HepG2 (cell line): Measurements from ENCODE around the gene UXS1. TPM values are rescaled to one million over a fixed set of nuclear protein-coding genes. Genes with fewer than 3 reads are reported as not detected.

Source experiments
- ARID5B ChIP-seq: IDR thresholded peaks from 2 replicates; pipeline ENCODE4 v1.4.0; 2020; ENCODE audit warnings: mild to moderate bottlenecking, missing genetic modification reagents
- ARNTL ChIP-seq: sonication (generic); formaldehyde crosslinking; IDR thresholded peaks from 2 replicates; pipeline ENCODE4 v1.4.0; 2020; ENCODE audit warnings: mild to moderate bottlenecking, missing genetic modification reagents
- DMAP1 ChIP-seq: IDR thresholded peaks from 2 replicates; pipeline ENCODE4 v1.6.1; 2016
- ETS1 ChIP-seq: sonication (generic); formaldehyde crosslinking; IDR thresholded peaks from 2 replicates; pipeline ENCODE4 v1.4.0; 2020; ENCODE audit warnings: missing genetic modification reagents
- HMGXB4 ChIP-seq, 2 experiments: sonication (generic) in 1 of 2; formaldehyde crosslinking in 1 of 2; IDR thresholded peaks; 2 replicates each; pipeline versions ENCODE4 v1.4.0 to v1.6.1; 2018 to 2020; ENCODE audit warnings: missing genetic modification reagents in 2 of 2, borderline replicate concordance in 1 of 2, low read depth in 1 of 2, mild to moderate bottlenecking in 1 of 2, missing biosample characterization in 1 of 2
- KLF6 ChIP-seq: IDR thresholded peaks from 2 replicates; pipeline ENCODE4 v1.8.0; 2016; ENCODE audit warnings: missing biosample characterization, missing genetic modification reagents
- MLLT10 ChIP-seq: sonication (generic); formaldehyde crosslinking; IDR thresholded peaks from 2 replicates; pipeline ENCODE4 v1.4.0; 2020; ENCODE audit warnings: missing genetic modification reagents
- NR2C2 ChIP-seq: sonication (generic); formaldehyde crosslinking; IDR thresholded peaks from 2 replicates; pipeline ENCODE4 v1.4.0; 2020; ENCODE audit warnings: missing genetic modification reagents, mild to moderate bottlenecking, moderate library complexity, borderline replicate concordance
- REXO4 ChIP-seq: sonication (generic); formaldehyde crosslinking; IDR thresholded peaks from 2 replicates; pipeline ENCODE4 v1.8.0; 2022; ENCODE audit warnings: missing genetic modification reagents, mild to moderate bottlenecking, borderline replicate concordance
- SIX1 ChIP-seq: sonication (generic); formaldehyde crosslinking; IDR thresholded peaks from 2 replicates; pipeline ENCODE4 v1.4.0; 2020; ENCODE audit warnings: missing genetic modification reagents, borderline replicate concordance
- TBX2 ChIP-seq: sonication (generic); formaldehyde crosslinking; IDR thresholded peaks from 2 replicates; pipeline ENCODE4 v1.5.0; 2020; ENCODE audit warnings: missing genetic modification reagents, mild to moderate bottlenecking, borderline replicate concordance
- TFDP1 ChIP-seq: IDR thresholded peaks from 2 replicates; pipeline ENCODE4 v1.6.1; 2016; ENCODE audit warnings: missing compliant biosample characterization, missing genetic modification reagents, borderline replicate concordance
- ZBTB46 ChIP-seq: sonication (generic); formaldehyde crosslinking; IDR thresholded peaks from 2 replicates; pipeline ENCODE4 v1.4.0; 2020; ENCODE audit warnings: mild to moderate bottlenecking, missing genetic modification reagents, borderline replicate concordance
- ZNF235 ChIP-seq: sonication (generic); formaldehyde crosslinking; IDR thresholded peaks from 2 replicates; pipeline ENCODE4 v1.8.1; 2023; ENCODE audit warnings: mild to moderate bottlenecking, missing genetic modification reagents, borderline replicate concordance
- ZNF280B ChIP-seq: sonication (generic); formaldehyde crosslinking; IDR thresholded peaks from 2 replicates; pipeline ENCODE4 v1.5.0; 2020; ENCODE audit warnings: missing genetic modification reagents, mild to moderate bottlenecking, borderline replicate concordance
- ZNF432 ChIP-seq: sonication (generic); formaldehyde crosslinking; IDR thresholded peaks from 2 replicates; pipeline ENCODE4 v1.5.0; 2020; ENCODE audit warnings: missing genetic modification reagents, mild to moderate bottlenecking, borderline replicate concordance
- ZNF737 ChIP-seq: sonication (generic); formaldehyde crosslinking; IDR thresholded peaks from 2 replicates; pipeline ENCODE4 v1.5.0; 2020; ENCODE audit warnings: missing genetic modification reagents, mild to moderate bottlenecking, borderline replicate concordance
- polyA plus RNA-seq, 8 experiments: library from polyadenylated mRNA; depleted of rRNA in 3 of 8; stranded (reverse) in 7 of 8; unstranded in 1 of 8; fragments of >200 nt; fragmentation: Illumina TruSeq in 4 of 8; extraction: Trizol in 4 of 8; gene quantifications; 2 replicates each; pipeline versions ENCODE4 v1.2.1 to v1.2.3, GENCODE V29; 2011 to 2016; ENCODE audit warnings: low read depth in 4 of 8, missing spikeins in 1 of 8, mixed read lengths in 1 of 8; ENCODE audit not compliant: insufficient read depth in 1 of 8
- total RNA-seq, 5 experiments: library from RNA; depleted of rRNA; stranded (reverse); fragments of >200 nt; fragmentation: Illumina TruSeq; extraction: Trizol; gene quantifications; 2 replicates each; pipeline ENCODE4 v1.2.3, GENCODE V29; 2016; ENCODE audit warnings: low read depth in 1 of 5

UXS1 gene
- total and polyA plus RNA-seq, 2 of the 13 experiments (the other 11 are each of a cell fraction or from before 2014, with no cell fraction given) = 53.3 to 110 TPM

- TF ChIP-seq ZNF280B (no peak), ARID5B (CRISPR knock-in tag) (peak; percentile 4; the same call in 1 of the 2 replicates), MLLT10 (CRISPR knock-in tag) (no peak), ETS1 (no peak), NR2C2 (peak; percentile 72; the same call in 1 of the 2 replicates), ZNF737 (CRISPR knock-in tag) (no peak), ARNTL (CRISPR knock-in tag) (no peak), ZNF235 (CRISPR knock-in tag) (no peak), ZBTB46 (CRISPR knock-in tag) (no peak), TFDP1 (CRISPR knock-in tag) (no peak), SIX1 (no peak), REXO4 (CRISPR knock-in tag) (no peak), HMGXB4 (CRISPR knock-in tag; IDR thresholded peaks at IDR 0.05; ENCODE audit: borderline replicate concordance in 1 of 2, low read depth in 1 of 2) (no peak), KLF6 (CRISPR knock-in tag) (no peak), ZNF432 (CRISPR knock-in tag) (no peak), TBX2 (CRISPR knock-in tag) (peak; percentile 30; the same call in 1 of the 2 replicates), DMAP1 (CRISPR knock-in tag) (0 out of 2 replicates have a peak, but pooled peaks have one; percentile 15)
Measured at GRCh38 chr2:106115665-106116064, 78.4 kb downstream of the UXS1 start (continued).
